Osteoblast (primary cell): ENCODE results near the gene RFX2. TPM values are rescaled to one million over a fixed set of nuclear protein-coding genes. Genes with fewer than 3 reads are reported as not detected.

Source experiments
- DNase-seq: peaks from one replicate; pipeline ENCODE4 v3.0.0; 2011; ENCODE audit warnings: low spot score, mixed read lengths; ENCODE audit not compliant: insufficient read length; ENCODE audit errors: missing footprints
- H2AFZ ChIP-seq: 2 replicates; pipeline ENCODE4 v1.6.0; 2011; ENCODE audit warnings: mild to moderate bottlenecking, low read length
- H3K27ac ChIP-seq: 2 replicates; pipeline ENCODE4 v1.5.1; 2011; ENCODE audit warnings: mild to moderate bottlenecking, low read depth, low read length, moderate library complexity
- H3K27me3 ChIP-seq: 2 replicates; pipeline ENCODE4 v1.6.0; 2012; ENCODE audit warnings: mild to moderate bottlenecking, control low read depth, inconsistent platforms, low read length, moderate library complexity; ENCODE audit not compliant: insufficient read depth
- H3K36me3 ChIP-seq: 2 replicates; pipeline ENCODE4 v1.5.1; 2011; ENCODE audit warnings: mild to moderate bottlenecking, low read length, control low read depth, moderate library complexity; ENCODE audit not compliant: insufficient read depth
- H3K4me1 ChIP-seq: 2 replicates; pipeline ENCODE4 v1.5.1; 2011; ENCODE audit warnings: mild to moderate bottlenecking, low read length, control low read depth, moderate library complexity; ENCODE audit not compliant: insufficient read depth
- H3K4me2 ChIP-seq: 2 replicates; pipeline ENCODE4 v1.6.0; 2011; ENCODE audit warnings: mild to moderate bottlenecking, low read length; ENCODE audit not compliant: insufficient read depth
- H3K4me3 ChIP-seq: fragments of 200-600 bp; sonication (generic); 3 replicates; pipeline ENCODE4 v1.5.1; 2012; ENCODE audit warnings: mild to moderate bottlenecking, low read length, inconsistent platforms; ENCODE audit not compliant: insufficient read depth
- H3K79me2 ChIP-seq: 2 replicates; pipeline ENCODE4 v1.6.0; 2012; ENCODE audit warnings: mild to moderate bottlenecking, low read length, control low read depth, inconsistent platforms; ENCODE audit not compliant: insufficient read depth
- H3K9me3 ChIP-seq: 2 replicates; pipeline ENCODE4 v1.5.1; 2011; ENCODE audit warnings: low read depth, low read length, control low read depth
- H4K20me1 ChIP-seq: 2 replicates; pipeline ENCODE4 v1.6.0; 2012; ENCODE audit warnings: mild to moderate bottlenecking, low read length, control low read depth; ENCODE audit not compliant: insufficient read depth
- total RNA-seq: library from RNA; depleted of rRNA; stranded (reverse); fragments of >200 nt; gene quantifications from 2 replicates; pipeline ENCODE4 v1.2.3, GENCODE V29; 2012
- TF ChIP-seq, protein P1 (sequence below): IDR thresholded peaks from 2 replicates; pipeline ENCODE4 v1.5.1; 2011; ENCODE audit warnings: mild to moderate bottlenecking, low read depth, low read length, moderate library complexity; ENCODE audit errors: extremely low read depth

Gene RFX2
- total RNA-seq, 1 donor = 6.2 TPM

DNA sequence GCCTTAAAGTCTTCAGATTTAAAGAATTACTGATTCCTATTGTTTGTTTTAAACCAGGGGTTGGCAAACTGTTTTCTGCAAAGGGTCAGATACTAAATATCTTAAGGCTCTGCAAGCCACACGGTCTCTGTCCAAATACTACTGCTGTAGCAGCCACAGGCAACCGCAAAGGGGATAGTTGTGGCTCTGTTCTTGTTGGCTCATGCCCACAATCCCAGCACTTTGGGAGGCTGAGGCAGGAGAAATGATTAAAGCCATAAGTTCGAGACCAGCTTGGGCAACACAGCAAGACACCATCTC, 154.7 kb downstream of the RFX2 start:
- Histone ChIP-seq H3K27ac (peak overlapping the region; percentile 84), H4K20me1 (peaks cover 64% of the 10 kb centered on the region), H3K36me3 (peaks cover 7% of the 10 kb centered on the region), H3K27me3 (no peaks in the 10 kb centered on the region), H3K4me1 (peaks cover 35% of the 10 kb centered on the region), H3K9me3 (no peaks in the 10 kb centered on the region), H3K4me3 (no peak overlapping the region), H2AFZ (no peak overlapping the region), H3K79me2 (peaks cover 82% of the 10 kb centered on the region), H3K4me2 (no peak overlapping the region)
- TF ChIP-seq, protein P1, sequence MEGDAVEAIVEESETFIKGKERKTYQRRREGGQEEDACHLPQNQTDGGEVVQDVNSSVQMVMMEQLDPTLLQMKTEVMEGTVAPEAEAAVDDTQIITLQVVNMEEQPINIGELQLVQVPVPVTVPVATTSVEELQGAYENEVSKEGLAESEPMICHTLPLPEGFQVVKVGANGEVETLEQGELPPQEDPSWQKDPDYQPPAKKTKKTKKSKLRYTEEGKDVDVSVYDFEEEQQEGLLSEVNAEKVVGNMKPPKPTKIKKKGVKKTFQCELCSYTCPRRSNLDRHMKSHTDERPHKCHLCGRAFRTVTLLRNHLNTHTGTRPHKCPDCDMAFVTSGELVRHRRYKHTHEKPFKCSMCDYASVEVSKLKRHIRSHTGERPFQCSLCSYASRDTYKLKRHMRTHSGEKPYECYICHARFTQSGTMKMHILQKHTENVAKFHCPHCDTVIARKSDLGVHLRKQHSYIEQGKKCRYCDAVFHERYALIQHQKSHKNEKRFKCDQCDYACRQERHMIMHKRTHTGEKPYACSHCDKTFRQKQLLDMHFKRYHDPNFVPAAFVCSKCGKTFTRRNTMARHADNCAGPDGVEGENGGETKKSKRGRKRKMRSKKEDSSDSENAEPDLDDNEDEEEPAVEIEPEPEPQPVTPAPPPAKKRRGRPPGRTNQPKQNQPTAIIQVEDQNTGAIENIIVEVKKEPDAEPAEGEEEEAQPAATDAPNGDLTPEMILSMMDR = no peak
- peak; percentile 81 for DNase-seq

DNA sequence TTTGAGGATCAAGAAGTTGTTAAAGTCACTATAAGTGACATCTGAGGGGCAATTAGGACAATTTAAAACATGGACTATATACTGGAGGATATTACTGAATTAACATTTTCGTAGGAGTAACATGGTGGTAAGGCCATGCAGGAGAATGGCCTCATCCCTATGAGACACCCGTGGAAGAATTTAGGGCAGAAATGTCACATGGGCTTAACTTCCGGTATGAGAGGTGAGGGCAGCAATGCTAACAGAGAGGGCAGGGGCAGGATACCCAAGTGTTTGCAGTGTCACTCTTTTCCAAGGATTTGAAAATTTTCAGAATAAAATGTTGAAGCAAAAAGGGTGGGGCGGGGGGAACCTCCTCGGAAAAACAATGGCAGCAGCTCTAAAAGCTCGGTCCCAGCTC, 156.0 kb downstream of the RFX2 start:
- Histone ChIP-seq H4K20me1 (peaks cover 62% of the 10 kb centered on the region), H3K27me3 (no peaks in the 10 kb centered on the region), H3K9me3 (no peaks in the 10 kb centered on the region), H3K4me2 (peak overlapping the region; percentile 70), H2AFZ (no peak overlapping the region), H3K27ac (peak overlapping the region; percentile 84), H3K36me3 (peaks cover 15% of the 10 kb centered on the region), H3K4me1 (peaks cover 35% of the 10 kb centered on the region), H3K4me3 (no peak overlapping the region), H3K79me2 (peaks cover 82% of the 10 kb centered on the region)
- TF ChIP-seq, protein P1 = no peak
- peak; percentile 72 for DNase-seq

DNA sequence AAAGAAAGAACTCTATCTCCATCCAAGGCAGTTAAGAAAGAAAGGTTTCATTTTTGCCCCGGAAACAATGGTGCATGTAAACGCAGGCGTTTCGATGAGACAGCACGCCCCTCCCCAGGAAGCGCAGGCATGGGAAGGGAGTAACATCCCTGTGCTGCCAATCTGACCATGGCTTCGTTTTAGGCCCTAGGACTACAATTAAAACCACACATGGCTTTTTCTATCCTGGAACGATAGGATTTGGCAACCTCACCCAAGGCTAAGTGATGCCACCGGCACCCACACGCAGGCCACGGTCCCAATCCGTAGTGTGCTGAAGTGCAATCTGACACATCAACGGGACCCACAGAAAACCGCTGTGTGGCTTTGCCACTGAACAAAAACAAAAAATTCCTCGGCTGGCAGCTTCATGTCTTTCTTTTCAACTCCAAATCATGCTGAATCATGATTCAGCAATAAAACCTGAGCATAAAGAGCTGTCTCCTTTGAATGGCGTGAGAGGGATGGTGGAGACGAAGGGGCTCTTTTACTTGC, 156.6 kb downstream of the RFX2 start:
- H3K79me2 ChIP-seq = peaks cover 82% of the 10 kb centered on the region
- peaks cover 35% of the 10 kb centered on the region for H3K4me1 ChIP-seq
- H3K27ac ChIP-seq = peak overlapping the region; percentile 84
- peaks cover 58% of the 10 kb centered on the region for H4K20me1 ChIP-seq
- H3K4me2 ChIP-seq = peak overlapping the region; percentile 70
- H3K36me3 ChIP-seq = peaks cover 15% of the 10 kb centered on the region
- peak overlapping the region; percentile 10 for H2AFZ ChIP-seq
- H3K27me3 ChIP-seq = no peaks in the 10 kb centered on the region
- DNase-seq = peak; percentile 88
- H3K4me3 ChIP-seq = peak overlapping the region; percentile 32
- TF ChIP-seq, protein P1 = no peak
- no peaks in the 10 kb centered on the region for H3K9me3 ChIP-seq

DNA sequence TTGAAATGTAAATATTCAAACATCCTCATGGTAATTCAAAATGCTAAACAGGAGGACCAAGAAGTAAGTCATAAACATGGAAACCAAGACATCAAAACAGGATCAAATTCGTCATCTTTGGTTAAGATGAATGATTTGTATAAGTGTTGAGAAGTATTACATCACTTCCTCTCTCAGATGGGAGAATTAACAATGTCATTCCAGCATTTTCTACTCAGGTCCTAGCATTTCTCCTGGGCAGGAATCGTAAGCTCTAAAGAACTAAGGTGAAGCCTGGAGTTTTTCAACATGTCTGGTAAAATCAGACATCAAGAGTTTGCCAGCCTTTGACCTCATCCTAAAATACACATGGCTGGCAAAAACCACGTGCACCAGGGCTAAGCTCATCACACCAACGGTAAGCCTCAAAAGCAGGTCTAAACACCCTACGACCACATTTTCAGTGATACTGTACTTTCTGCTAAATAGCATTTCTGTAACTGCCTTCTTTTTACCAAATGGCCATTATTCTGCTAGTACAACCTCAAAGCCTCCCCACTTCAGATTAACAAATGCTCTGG, 157.2 kb downstream of the RFX2 start:
- peak; percentile 80 for DNase-seq
- peak overlapping the region; percentile 32 for H3K4me3 ChIP-seq
- H3K4me2 ChIP-seq = peak overlapping the region; percentile 70
- H2AFZ ChIP-seq = no peak overlapping the region
- peaks cover 56% of the 10 kb centered on the region for H4K20me1 ChIP-seq
- H3K27me3 ChIP-seq = no peaks in the 10 kb centered on the region
- H3K79me2 ChIP-seq = peaks cover 81% of the 10 kb centered on the region
- peak overlapping the region; percentile 84 for H3K27ac ChIP-seq
- no peaks in the 10 kb centered on the region for H3K9me3 ChIP-seq
- peaks cover 13% of the 10 kb centered on the region for H3K36me3 ChIP-seq
- peaks cover 35% of the 10 kb centered on the region for H3K4me1 ChIP-seq
- TF ChIP-seq, protein P1 = no peak
